HG03558 (cell line): ENCODE results near the gene GALNT10.
A peak's percentile ranks its signal among the peaks of the same experiment; 100 is the strongest.

Source experiments
- ATAC-seq: cut with Tn5 transposase; IDR thresholded peaks from one replicate; pipeline ENCODE4 v1.9.1; 2021; ENCODE audit warnings: moderate number of reproducible peaks; ENCODE audit not compliant: unreplicated experiment; ENCODE audit errors: extremely low read depth

Gene GALNT10

GRCh38 chr5:154455585-154455984 is 265.1 kb downstream of the GALNT10 start:
- ATAC-seq: no peak

GRCh38 chr5:154456540-154456939 is 266.0 kb downstream of the GALNT10 start:
- no peak for ATAC-seq

- no peak for ATAC-seq
These were observed 268.5 kb downstream of the GALNT10 start for GRCh38 chr5:154459015-154459414.

- ATAC-seq: no peak
These were observed 269.6 kb downstream of the GALNT10 start for GRCh38 chr5:154460172-154460571.

- ATAC-seq: no peak
These were observed 271.0 kb downstream of the GALNT10 start for GRCh38 chr5:154461531-154461930.

- ATAC-seq: no peak
These were observed 273.9 kb downstream of the GALNT10 start for GRCh38 chr5:154464438-154464837.

- ATAC-seq: no peak
These were observed 274.6 kb downstream of the GALNT10 start for GRCh38 chr5:154465169-154465568.

GRCh38 chr5:154466147-154466546 is 275.6 kb downstream of the GALNT10 start:
- no peak for ATAC-seq

GRCh38 chr5:154466671-154467070 is 276.1 kb downstream of the GALNT10 start:
- ATAC-seq: no peak

GRCh38 chr5:154467655-154468354 is 277.3 kb downstream of the GALNT10 start:
- ATAC-seq: peak; percentile 70

GRCh38 chr5:154470137-154470536 is 279.6 kb downstream of the GALNT10 start:
- ATAC-seq: no peak
